AG08395 (cell line): ENCODE measurements around the gene SORCS2.
A peak's percentile ranks its signal among the peaks of the same experiment; 100 is the strongest.

Experiments
- DNase-seq: peaks from one replicate; pipeline ENCODE4 v3.0.0; 2012; ENCODE audit warnings: mixed read lengths, low spot score

Gene SORCS2

DNA sequence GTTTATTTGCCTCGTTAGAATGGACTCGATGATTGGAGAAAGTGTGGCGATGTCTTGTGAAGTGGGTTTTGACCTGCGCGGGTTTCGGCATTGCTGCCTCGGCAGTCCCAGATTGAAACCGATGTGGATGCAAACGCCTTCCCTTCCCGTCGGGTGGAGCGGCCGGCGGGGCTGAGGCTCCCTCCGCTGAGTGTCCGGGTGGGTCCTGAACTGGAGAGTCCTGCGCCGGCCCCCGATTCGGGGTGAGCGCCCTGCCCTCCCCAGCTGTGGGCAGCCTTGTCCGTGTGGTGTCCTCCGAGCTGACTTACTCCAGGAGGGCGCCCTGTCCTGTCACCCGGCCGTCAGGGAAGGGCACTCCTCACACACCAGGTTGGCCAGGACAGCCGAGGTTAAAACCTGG, 317.7 kb downstream of the SORCS2 start:
- no peak for DNase-seq

- DNase-seq, result no peak
Observed at GRCh38 chr4:7510538-7510937, 318.2 kb downstream of the SORCS2 start.

DNA sequence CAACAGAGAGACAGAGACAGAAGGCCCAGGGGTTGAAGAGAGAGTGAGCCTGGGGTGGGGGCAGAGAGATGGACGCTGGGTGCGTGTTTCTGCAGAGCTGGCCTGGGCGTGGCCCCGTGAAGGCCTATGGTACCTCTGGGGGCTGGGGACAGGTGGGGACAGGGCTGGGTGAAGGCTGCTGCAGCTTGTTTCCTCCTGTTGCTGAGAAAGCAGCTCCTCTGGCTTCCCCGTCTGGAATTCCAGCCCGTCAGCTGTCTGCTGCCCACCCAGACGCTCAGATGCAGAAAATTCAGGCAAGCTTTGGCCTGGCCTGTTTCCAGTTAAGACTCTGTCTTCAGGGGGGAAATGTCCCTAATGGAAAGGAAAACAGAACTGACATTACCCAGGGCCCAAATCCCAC, 319.2 kb downstream of the SORCS2 start:
- DNase-seq, result no peak

DNA sequence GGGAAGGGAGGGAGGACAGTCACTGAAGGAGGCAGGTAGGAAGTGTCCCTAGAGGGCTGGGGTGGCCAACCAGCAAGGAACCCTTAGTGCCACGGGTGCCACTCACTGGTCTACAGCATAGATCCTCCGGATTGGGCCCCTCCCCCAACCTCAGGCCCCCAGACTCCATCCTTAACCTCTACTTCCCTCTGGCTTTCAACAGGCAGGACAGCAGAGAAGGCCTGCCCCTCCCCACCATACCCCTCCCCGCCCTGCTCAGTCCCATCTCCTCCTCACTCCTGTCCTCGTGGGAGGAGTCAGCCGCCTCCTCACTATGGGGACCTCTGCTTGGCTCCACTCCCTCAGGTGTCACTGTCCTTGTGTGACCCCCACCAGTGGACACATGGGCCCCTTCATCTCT, 320.1 kb downstream of the SORCS2 start:
- no peak for DNase-seq

DNA sequence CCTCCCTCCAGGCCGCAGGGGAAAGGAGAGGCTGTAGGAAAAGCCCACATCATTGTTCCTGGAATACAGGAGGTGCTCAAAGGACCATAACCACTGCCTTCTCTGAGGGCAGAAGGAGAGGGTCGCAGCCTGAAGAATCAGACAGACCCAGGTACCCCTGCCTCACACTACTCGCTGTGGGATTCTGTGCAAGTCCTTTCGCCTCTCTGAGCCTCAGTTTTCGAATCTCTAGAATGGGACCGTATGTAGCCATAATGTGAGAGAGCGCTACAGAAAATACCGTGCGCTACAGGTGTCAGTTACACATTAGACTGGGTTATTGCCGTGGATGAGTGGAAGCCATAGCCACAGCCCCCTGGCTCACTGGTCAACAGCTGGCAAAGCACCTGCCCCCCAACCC, 320.6 kb downstream of the SORCS2 start:
- no peak for DNase-seq

- peak; percentile 87 for DNase-seq
Observed at GRCh38 chr4:7513671-7514070, 321.3 kb downstream of the SORCS2 start.

- no peak for DNase-seq
Observed at GRCh38 chr4:7514281-7514680, 321.9 kb downstream of the SORCS2 start.

GRCh38 chr4:7514789-7515188, 322.5 kb downstream of the SORCS2 start:
- DNase-seq, result no peak

DNA sequence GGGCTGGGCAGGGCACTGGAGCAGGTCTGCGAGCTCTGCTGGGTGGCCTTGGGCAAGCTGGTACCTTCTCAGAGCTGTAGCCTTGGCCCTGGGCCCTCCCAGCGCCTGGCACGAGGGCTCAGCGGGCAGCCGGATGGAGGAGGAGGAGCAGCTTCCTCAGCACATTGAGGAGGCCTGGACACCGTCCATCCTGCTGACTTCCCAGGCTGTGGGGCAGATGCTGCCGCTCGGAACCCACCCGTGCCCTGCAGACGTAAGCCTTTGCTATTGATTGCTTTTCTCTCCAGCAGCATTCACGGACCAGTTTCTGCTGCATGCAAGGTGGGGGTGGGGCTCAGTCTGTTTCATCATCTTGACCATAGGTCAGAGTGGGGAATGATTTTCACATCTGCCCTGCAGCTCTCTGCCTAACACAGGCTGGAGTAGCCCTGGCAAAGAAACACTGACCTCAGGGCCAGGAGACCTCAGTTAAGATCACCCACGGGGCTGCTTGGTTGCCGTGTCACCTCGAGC, 323.1 kb downstream of the SORCS2 start:
- peak; percentile 31 for DNase-seq

GRCh38 chr4:7516096-7516772, 323.9 kb downstream of the SORCS2 start:
- DNase-seq, result no peak

GRCh38 chr4:7516773-7517144, 324.4 kb downstream of the SORCS2 start:
- DNase-seq, result no peak

DNA sequence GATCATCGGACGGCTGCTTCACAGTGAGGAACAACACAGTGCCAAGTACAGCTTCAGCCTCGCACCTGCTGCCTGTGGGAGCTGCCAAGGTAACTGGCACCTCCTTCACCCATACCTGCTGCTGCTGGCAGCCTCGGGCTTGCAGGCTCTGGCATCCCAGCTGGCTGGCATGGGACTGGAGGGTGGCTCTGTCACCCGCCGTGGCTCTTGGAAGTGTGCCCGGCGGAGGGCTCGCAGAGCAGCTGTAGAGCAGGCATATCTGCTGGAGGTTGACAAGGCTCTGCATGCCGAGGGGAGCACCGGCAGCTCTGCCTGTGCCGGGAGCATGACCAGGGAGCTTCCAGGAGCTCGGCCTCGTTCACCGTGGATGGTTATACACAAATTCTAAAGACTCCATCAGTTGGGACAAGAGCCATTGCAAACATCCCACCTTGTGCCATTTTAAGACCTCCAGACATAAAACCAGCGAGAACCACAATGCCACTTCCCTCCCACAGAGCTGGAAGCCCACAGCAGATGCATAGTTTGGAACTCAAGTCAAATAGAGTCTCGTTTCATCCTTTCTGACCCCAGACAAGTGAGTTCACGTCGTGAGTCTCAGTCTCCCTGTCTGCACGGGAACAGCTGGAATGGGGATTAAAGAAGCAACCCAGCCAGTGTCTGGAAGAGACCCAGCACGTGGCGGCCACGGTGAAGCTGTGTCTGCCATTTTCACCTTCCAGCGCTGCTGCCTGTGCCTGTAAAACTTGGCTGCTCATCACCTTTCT, 326.7 kb downstream of the SORCS2 start:
- no peak for DNase-seq

DNA sequence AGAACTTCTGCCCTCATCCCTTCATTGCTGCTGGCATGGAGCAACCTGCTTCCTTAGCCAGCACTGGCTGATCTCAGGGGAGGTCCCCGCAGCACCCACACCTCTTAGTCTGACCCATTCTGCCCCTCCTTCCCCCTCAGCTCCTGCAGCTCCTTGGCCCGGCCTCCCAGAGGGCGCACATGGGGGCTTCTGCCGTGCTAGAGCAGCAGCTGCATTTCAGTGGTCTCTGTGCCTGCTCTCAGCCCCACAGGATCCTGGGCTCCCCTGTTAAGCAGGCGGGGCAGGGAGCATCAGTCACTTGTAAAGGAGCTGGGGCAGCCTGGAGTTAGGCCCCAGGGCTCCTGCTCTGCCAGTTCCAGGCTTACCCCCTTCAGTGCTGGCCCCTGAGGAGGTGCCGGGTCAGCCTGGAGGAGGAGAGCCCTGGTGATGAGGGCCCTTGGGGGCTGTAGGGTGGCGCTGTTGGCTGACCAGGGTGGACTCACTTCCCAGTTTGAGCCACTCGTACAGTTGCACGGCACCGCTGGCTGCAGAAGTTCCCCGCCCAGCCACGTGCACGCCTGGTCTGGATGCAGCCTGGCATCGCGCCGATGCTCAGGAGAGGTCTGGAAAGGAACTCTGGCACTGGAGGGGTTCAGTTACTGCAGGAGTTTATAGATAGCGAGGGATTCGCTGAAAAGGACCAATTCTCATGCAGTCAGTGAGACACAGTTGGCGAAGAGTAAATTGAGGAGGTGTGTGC, 327.5 kb downstream of the SORCS2 start:
- no peak for DNase-seq

- DNase-seq, result no peak
Observed at GRCh38 chr4:7521666-7522065, 329.3 kb downstream of the SORCS2 start.

DNA sequence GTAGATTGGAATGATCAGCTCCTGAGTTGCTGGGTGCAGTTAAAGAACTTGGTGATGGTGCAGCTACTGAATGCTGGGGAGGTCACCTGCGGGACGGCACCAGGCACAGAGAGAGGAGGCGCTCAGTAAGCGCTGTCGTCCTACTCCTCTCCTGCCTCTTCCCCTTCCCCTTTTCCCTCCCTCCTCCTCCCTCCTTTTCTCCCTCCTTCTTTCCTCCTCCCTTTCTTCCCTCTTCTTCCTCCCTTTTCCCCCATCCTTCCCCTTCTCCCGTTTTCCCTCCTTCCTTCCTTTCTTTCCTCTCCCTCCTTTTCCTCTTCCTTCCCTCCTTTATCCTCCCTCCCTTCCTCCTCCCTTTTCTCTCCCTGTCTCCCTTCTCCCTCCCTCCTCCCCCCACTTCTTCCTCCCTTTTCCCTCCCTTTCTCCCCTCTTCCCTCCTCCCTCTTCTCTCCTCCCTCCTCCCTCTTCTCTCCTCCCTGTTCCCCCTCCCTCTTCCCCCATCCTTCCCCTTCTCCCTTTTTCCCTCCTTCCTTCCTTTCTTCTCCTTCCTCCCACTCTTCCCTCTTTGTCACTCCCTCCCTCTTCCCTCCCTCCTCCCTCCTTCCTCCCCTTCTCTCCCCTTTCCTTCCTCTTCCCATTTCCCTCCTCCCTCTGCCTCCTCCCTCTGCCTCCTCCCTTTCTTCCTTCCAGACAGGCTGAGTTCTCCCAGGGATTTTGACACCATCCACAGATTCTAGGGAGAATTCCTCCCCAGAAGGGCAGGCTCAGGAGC, 330.3 kb downstream of the SORCS2 start:
- DNase-seq, result no peak

DNA sequence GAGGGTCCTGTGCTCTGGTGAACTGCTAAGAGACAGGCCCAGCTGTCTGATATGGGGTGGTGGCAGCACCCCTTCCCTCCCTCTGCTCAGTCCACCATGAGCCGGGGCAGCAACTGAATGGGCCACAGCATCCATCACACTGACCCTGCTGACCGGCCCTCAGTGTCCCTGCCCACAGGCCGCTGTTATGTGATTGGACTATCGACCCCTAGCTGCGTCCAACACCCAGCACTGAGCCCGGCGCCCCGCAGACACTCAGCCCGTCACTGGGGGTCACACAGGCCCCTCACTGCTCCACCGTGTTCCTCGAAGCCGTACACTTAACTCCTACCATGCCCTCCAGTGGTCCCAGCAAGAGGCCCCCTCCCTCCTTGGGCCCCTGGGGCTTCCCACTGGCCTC, 331.2 kb downstream of the SORCS2 start:
- no peak for DNase-seq

GRCh38 chr4:7524064-7524682, 331.8 kb downstream of the SORCS2 start:
- DNase-seq, result no peak

DNA sequence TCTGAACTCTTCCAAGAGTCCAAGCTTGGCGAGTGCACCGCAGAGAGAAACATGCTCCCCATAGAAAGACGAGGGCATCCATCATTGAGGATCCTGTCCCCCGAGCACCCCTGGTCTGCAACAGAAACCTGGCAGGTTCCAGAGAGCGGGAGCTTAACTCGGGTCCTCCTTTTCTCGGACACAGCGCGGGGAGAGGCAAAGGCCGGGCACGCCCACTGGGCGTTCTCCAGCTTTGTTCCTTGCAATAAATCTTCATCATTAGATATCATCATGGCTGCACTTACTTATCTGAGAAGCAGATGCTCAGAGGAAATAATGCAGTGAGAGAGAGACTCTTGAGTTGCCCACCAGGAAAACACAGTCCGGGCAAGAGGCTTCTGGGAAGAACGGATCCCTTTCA, 332.5 kb downstream of the SORCS2 start:
- DNase-seq, result no peak

DNA sequence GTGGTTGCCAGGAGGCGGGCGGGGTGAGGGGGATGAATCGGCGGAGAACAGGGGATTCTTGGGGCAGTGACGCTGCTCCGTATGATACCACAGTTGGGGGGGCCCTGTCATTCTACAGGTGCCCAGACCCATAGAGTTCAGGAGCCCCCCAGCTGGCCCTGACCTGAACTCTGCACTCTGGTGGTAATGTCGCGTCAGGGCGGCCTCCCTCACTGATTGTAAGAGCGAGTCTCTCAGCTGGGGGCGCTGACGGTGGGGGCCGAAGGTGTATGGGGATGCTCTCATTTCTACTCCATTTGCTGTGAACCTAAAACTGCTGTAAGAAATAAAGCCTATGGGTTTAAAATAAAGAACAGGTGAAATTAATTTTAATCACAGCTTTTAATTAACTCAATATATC, 334.2 kb downstream of the SORCS2 start:
- DNase-seq, result no peak

DNA sequence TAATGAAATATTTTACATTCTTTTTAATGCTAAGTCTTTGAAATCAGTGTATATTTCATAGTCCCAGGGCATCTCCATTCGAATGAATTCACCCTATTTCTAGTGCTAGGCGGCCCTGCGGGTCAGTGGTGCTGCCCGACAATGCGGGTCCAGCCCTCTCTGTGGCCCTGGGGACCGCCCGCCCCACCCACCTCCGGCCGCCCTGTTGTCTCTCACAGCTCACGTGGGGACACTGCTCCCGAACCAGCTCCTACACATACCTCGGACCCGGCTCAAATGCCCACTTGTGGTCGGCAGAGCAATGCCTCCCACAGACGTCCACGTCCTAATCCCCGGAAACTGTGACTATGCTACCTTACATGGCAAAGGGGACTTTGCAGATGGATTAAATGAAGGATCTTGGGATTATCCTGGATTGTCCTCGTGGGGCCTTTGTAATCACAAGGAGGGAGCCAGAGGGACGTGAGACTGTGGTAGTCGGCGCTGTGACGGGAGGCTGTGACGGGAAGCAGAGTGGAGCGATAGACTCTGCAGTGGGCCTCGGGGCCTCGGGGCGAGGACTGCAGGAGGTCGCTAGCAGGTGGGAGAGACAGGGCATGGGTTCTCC, 334.7 kb downstream of the SORCS2 start:
- no peak for DNase-seq

GRCh38 chr4:7529368-7530080, 337.2 kb downstream of the SORCS2 start:
- no peak for DNase-seq
